ENCODE measurements around the gene SECTM1.
"Not testable (repeated sequence)": the region's sequence is repeated elsewhere in the genome, so short reads cannot be mapped to it uniquely, and the experiment has no call there.

SECTM1 gene

DNA sequence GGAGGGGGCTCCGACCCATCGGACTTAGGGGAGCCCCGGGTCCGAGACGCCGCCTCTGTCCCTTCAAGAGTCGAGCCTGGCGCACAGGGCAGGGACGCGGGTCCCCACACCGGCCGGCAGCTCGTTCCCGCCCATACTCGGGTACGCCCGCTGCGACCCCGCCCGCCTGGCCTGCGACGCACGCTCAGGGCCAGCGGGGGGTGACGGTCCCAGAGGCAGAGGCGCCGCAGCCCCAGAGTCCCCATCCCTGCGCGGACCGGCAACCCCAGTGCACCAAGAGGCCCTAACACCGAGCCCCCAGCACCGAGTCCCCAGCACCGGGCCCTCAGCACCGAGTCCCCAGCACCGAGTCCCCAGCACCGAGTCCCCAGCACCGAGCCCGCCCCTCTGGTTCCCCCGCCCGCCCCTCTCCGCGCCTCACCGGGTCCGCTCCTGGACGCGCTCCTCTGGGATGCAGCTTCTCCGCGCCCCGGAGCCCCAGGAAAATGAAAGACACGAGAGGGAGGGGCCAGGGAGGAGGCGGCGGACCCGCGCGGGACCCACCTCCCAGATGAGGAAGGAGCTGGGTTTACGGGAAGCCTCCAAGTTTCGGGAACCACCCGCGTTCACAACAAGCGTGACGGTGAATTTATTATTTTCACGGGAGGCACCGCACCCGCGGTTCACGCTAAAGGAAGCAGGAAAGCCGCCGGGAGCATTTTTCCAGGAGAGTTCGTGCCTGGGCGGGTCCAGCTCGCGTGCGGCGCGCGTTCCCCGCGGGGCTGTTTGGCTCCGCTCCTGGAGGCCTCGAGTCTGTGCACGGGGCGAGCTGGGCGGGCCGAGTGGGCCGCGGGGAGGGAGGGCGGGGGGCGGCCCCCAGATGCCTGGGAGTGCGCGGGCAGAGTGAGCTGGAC, at the start of gene SECTM1:
TSS of gene SECTM1 (minus strand) at position 488 of the 893 bp plus-strand sequence. CDS start 6,526 bp downstream, outside the sequence.
- DNase-seq (ENCODE audit: low read depth), result peak; percentile 56

DNA sequence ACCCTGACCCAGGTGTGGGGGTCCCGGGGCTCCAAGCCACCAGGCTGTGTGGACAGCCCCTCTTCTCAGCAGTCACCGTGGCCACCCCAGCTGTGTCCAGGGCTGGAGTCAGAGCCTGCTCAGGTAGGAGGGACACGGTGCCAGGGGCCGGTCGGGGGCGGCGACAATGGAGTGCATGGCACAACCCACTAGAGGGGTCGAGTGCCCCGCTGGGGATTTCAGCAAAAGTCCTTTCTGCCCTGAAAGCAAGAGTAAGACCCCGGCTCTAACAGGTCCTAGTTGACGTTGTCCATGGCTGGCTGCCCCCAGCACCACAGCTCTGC, 49.3 kb upstream of the SECTM1 start:
- no peak overlapping the region for H3K4me3 ChIP-seq (ENCODE audit: low read length)
- TF ChIP-seq, protein P1, sequence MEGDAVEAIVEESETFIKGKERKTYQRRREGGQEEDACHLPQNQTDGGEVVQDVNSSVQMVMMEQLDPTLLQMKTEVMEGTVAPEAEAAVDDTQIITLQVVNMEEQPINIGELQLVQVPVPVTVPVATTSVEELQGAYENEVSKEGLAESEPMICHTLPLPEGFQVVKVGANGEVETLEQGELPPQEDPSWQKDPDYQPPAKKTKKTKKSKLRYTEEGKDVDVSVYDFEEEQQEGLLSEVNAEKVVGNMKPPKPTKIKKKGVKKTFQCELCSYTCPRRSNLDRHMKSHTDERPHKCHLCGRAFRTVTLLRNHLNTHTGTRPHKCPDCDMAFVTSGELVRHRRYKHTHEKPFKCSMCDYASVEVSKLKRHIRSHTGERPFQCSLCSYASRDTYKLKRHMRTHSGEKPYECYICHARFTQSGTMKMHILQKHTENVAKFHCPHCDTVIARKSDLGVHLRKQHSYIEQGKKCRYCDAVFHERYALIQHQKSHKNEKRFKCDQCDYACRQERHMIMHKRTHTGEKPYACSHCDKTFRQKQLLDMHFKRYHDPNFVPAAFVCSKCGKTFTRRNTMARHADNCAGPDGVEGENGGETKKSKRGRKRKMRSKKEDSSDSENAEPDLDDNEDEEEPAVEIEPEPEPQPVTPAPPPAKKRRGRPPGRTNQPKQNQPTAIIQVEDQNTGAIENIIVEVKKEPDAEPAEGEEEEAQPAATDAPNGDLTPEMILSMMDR (conservative IDR thresholded peaks at IDR 0.05; ENCODE audit: low read length), result no peak
- no peak for DNase-seq (ENCODE audit: low read depth)

More for the DNA sequence above, at the start of gene SECTM1:
- peak within 1 kb of the TSS; percentile 64 for H3K4me3 ChIP-seq (ENCODE audit: low read length)
- TF ChIP-seq, protein P1 (conservative IDR thresholded peaks at IDR 0.05; ENCODE audit: low read length), result no peak

DNA sequence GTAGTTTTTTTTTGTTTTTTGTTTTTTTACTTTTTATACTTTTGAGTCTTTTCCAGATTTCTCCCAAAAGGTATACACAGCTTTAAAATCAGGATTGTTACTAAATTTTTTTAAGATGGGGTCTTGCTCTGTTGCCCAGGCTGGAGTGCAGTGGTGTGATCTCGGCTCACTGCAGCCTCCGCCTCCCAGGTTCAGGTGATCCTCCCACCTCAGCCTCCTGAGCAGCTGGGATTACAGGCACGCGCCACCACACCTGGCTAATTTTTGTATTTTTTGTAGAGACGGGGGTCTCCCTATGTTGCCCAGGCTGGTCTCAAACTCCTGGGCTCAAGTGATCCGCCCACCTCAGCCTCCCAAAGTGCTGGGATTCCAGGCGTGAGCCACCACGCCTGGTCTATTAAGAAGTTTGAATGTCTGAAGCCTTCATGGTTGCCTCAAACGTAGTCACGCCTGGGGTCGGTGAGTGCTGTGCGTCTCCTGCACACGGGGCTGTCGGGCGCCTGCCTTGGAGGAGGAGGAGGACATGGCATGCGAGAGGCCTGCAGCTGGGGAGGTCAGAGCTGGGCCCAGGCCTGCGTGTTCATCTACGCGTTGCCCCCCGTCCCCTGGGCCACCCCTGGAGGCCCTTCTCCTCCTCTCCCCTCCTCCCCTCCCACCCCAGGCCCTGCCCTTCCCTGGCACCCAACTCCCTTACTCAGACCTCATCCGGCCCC, 48.8 kb upstream of the SECTM1 start:
- DNase-seq (ENCODE audit: low read depth); H3K4me3 ChIP-seq (ENCODE audit: low read length): not testable (repeated sequence)

DNA sequence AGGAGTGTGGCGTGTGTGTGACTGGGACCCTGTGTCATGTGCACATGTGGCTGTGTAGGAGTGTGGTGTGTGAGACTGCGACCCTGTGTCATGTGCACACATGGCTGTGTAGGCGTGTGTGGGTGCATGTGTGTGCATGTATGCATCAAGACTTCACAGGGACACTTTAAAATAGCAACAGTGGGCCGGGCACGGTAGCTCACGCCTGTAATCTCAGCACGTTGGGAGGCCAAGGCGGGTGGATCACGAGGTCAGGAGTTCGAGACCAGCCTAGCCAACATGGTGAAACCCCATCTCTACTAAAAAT, 48.1 kb upstream of the SECTM1 start:
- DNase-seq (ENCODE audit: low read depth); H3K4me3 ChIP-seq (ENCODE audit: low read length): not testable (repeated sequence)

DNA sequence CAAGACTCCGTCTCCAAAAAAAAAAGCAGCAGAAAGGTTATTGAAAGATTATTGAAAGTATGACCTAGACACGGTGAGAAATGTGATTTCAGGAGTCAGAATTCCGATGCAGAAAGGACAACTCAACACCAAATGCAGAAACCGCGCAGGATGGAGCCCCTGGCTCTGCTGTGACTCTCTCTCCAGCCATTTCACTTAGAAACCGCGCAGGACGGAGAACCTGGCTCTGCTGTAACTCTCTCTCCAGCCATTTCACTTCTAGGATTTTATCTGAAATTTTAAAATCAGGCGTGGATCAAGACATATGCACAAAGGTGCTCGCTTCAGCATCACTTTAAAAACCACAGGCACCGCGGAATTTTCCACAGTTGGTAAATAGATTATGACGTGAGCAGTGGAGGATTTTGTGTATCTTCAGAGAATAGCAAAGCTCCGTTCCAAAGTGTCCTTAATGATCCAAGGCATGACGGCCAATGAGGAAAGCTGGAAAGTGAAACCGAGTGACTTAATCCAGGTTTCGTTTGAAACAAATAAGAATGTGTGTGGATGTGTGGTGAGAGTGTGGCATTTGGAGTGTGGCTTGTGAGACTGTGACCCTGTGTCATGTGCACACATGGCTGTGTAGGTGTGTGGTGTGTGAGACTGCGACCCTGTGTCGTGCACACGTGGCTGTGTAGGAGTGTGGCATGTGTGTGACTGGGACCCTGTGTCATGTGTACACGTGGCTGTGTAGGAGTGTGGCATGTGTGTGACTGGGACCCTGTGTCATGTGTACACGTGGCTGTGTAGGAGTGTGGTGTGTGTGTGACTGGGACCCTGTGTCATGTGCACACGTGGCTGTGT, 47.5 kb upstream of the SECTM1 start:
- TF ChIP-seq, protein P1 (conservative IDR thresholded peaks at IDR 0.05; ENCODE audit: low read length), result no peak
- H3K4me3 ChIP-seq (ENCODE audit: low read length), result peak overlapping the region; percentile 29
- peak; percentile 56 for DNase-seq (ENCODE audit: low read depth)

DNA sequence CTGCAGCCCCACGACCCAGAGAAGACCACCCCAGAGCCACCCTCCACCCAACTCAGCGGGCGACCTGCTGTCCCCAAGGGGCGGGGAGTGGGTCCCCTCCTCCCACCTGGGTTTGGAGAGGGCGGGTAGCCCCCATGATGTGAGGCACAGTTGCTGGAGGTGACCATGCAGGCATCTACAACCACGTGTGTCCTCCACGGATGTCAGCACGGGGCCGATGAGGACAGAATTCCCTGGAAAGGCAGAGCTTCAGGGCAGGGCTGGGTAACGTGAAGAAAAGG, 45.1 kb upstream of the SECTM1 start:
- H3K4me3 ChIP-seq (ENCODE audit: low read length), result no peak overlapping the region
- DNase-seq (ENCODE audit: low read depth), result no peak
- TF ChIP-seq, protein P1 (conservative IDR thresholded peaks at IDR 0.05; ENCODE audit: low read length), result no peak

DNA sequence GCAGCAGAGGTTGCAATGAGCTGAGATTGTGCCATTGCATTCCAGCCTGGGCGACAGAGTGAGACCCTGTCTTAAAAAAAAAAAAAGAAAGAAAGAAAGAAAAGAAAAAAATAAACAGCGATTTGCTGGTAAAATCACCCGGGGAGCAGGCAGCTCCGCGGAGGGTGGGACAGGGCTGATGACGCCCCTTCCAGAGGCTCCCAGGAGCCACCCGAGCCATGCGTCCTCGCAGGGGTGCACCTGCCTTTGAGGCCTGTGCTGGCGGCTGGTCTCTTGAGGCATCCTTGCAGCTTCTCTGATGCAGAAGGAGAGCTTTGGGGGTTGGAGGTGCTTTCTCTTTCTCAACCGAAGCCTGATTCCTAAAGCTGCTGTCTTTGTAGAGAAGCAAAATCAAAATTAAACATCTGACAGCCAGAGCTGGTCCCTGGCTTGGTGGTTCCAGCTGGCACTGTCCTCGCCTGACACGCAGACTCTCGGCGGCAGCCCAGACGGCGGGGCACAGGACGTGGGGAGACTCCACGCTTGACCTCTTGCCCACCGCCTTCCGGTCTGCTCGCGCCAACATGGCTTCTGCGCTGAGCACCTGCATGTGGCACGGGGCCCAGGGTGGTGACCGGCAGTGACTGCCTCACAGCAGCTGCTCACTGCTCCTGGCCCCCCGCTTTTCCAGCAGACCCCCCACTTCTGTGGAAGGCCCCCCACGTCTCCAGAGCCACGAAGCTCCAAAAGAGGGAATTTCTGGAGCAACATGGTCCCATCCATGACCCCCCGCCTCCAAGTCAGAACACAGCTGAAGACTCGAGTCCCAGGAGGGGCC, 44.6 kb upstream of the SECTM1 start:
- no peak overlapping the region for H3K4me3 ChIP-seq (ENCODE audit: low read length)
- DNase-seq (ENCODE audit: low read depth), result no peak
- TF ChIP-seq, protein P1 (conservative IDR thresholded peaks at IDR 0.05; ENCODE audit: low read length), result no peak

DNA sequence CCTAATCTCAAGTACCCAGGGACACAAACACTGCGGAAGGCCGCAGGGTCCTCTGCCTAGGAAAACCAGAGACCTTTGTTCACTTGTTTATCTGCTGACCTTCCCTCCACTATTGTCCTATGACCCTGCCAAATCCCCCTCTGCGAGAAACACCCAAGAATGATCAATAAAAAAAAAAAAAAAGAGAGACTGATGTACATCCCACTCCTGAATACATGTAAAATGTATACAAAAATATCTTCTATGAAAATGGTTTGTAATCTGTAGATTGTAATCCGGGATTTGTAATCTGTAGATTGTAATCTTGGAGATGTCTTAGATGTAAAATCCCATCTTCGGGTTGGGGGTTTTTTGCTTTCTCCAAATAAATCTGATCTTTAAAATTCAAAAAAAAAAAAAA, 43.7 kb upstream of the SECTM1 start:
- not testable (repeated sequence) for DNase-seq (ENCODE audit: low read depth); H3K4me3 ChIP-seq (ENCODE audit: low read length)
